H9 (cell line): ENCODE measurements around the gene SMAD6. TPM values are rescaled to one million over a fixed set of nuclear protein-coding genes. Genes with fewer than 3 reads are reported as not detected.

Experiments used
- DNase-seq: peaks from one replicate; pipeline ENCODE4 v3.0.0-alpha.2; 2017
- H2AFZ ChIP-seq: one replicate; pipeline ENCODE4 v1.6.1; 2013; ENCODE audit warnings: mild to moderate bottlenecking, low read length, control low read depth, moderate library complexity
- H2AK5ac ChIP-seq: 2 replicates; pipeline ENCODE4 v1.6.1; 2013; ENCODE audit warnings: low read length, control low read depth, mixed read lengths; ENCODE audit not compliant: insufficient read length
- H2BK120ac ChIP-seq: one replicate; pipeline ENCODE4 v1.6.1; 2013; ENCODE audit warnings: low read depth, mild to moderate bottlenecking, low read length, control low read depth, inconsistent platforms; ENCODE audit not compliant: poor library complexity, severe bottlenecking
- H2BK12ac ChIP-seq: 2 replicates; pipeline ENCODE4 v1.6.1; 2013; ENCODE audit warnings: low read length, control low read depth, mixed read lengths, low read depth; ENCODE audit not compliant: insufficient read length
- H2BK15ac ChIP-seq: 2 replicates; pipeline ENCODE4 v1.6.1; 2013; ENCODE audit warnings: low read depth, low read length, control low read depth
- H2BK20ac ChIP-seq: one replicate; pipeline ENCODE4 v1.6.1; 2013; ENCODE audit warnings: low read depth, mild to moderate bottlenecking, low read length, control low read depth, inconsistent platforms; ENCODE audit not compliant: poor library complexity, severe bottlenecking
- H2BK5ac ChIP-seq: 2 replicates; pipeline ENCODE4 v1.6.1; 2013; ENCODE audit warnings: low read length, control low read depth, mixed read lengths; ENCODE audit not compliant: insufficient read length
- H3K14ac ChIP-seq: 2 replicates; pipeline ENCODE4 v1.6.1; 2013; ENCODE audit warnings: low read length, control low read depth; ENCODE audit not compliant: insufficient read depth
- H3K18ac ChIP-seq: 2 replicates; pipeline ENCODE4 v1.6.1; 2013; ENCODE audit warnings: low read depth, mild to moderate bottlenecking, mixed read lengths, low read length, control low read depth; ENCODE audit not compliant: insufficient read length
- H3K23ac ChIP-seq: 2 replicates; pipeline ENCODE4 v1.6.1; 2013; ENCODE audit warnings: low read length, control low read depth, mixed read lengths, low read depth; ENCODE audit not compliant: insufficient read length
- H3K23me2 ChIP-seq: 2 replicates; pipeline ENCODE4 v1.6.1; 2013; ENCODE audit warnings: low read depth, mild to moderate bottlenecking, mixed read lengths, low read length, control low read depth; ENCODE audit not compliant: insufficient read length, poor library complexity, severe bottlenecking
- H3K27ac ChIP-seq: 2 replicates; pipeline ENCODE4 v1.5.1; 2013; ENCODE audit warnings: low read length, control low read depth, mixed read lengths, low read depth; ENCODE audit not compliant: insufficient read length
- H3K27me3 ChIP-seq: 2 replicates; pipeline ENCODE4 v1.6.1; 2013; ENCODE audit warnings: low read length, control low read depth, inconsistent platforms; ENCODE audit not compliant: insufficient read depth
- H3K4ac ChIP-seq: 2 replicates; pipeline ENCODE4 v1.6.1; 2013; ENCODE audit warnings: low read depth, mild to moderate bottlenecking, control low read depth, inconsistent platforms, low read length, moderate library complexity
- H3K4me1 ChIP-seq: 2 replicates; pipeline ENCODE4 v1.6.1; 2013; ENCODE audit warnings: low read length, control low read depth, inconsistent platforms; ENCODE audit not compliant: insufficient read depth
- H3K4me2 ChIP-seq: 2 replicates; pipeline ENCODE4 v1.6.1; 2013; ENCODE audit warnings: low read length, control low read depth, mixed read lengths; ENCODE audit not compliant: insufficient read length, insufficient read depth
- H3K56ac ChIP-seq: 2 replicates; pipeline ENCODE4 v1.6.1; 2013; ENCODE audit warnings: low read depth, mild to moderate bottlenecking, mixed read lengths, low read length, control low read depth; ENCODE audit not compliant: insufficient read length
- H3K79me1 ChIP-seq: 2 replicates; pipeline ENCODE4 v1.6.1; 2013; ENCODE audit warnings: low read depth, mild to moderate bottlenecking, moderate library complexity, low read length, control low read depth, inconsistent platforms; ENCODE audit not compliant: insufficient read depth, poor library complexity, severe bottlenecking
- H3K79me2 ChIP-seq: 2 replicates; pipeline ENCODE4 v1.6.1; 2013; ENCODE audit warnings: low read length, control low read depth, inconsistent platforms; ENCODE audit not compliant: insufficient read depth
- H3K9ac ChIP-seq: 2 replicates; pipeline ENCODE4 v1.6.1; 2013; ENCODE audit warnings: low read length, control low read depth, mixed read lengths; ENCODE audit not compliant: insufficient read length; ENCODE audit errors: extremely low read depth
- H3K9me3 ChIP-seq: one replicate; pipeline ENCODE4 v1.6.1; 2013; ENCODE audit warnings: low read depth, low read length, inconsistent platforms; ENCODE audit not compliant: control insufficient read depth
- H3T11ph ChIP-seq: one replicate; pipeline ENCODE4 v1.6.1; 2013; ENCODE audit warnings: mild to moderate bottlenecking, low read length, control low read depth, inconsistent platforms
- H4K20me1 ChIP-seq: one replicate; pipeline ENCODE4 v1.6.1; 2013; ENCODE audit not compliant: control insufficient read depth, insufficient read length, insufficient read depth
- H4K5ac ChIP-seq: 2 replicates; pipeline ENCODE4 v1.6.1; 2013; ENCODE audit warnings: low read depth, mild to moderate bottlenecking, mixed read lengths, low read length, control low read depth; ENCODE audit not compliant: insufficient read length
- H4K8ac ChIP-seq: replicated peaks from 2 replicates; pipeline ENCODE4 v1.6.1; 2013; ENCODE audit warnings: low read length, control low read depth, mixed read lengths, low read depth; ENCODE audit not compliant: insufficient read length
- H4K91ac ChIP-seq: 2 replicates; pipeline ENCODE4 v1.6.1; 2013; ENCODE audit warnings: low read depth, mild to moderate bottlenecking, moderate library complexity, mixed read lengths, low read length, control low read depth; ENCODE audit not compliant: insufficient read length
- H3K27ac Mint-ChIP-seq, 3 experiments: 2 replicates in 2 of 3; 3 replicates in 1 of 3; pipeline ENCODE4 v1.8.0; 2020 to 2021; ENCODE audit warnings: mixed read lengths in 3 of 3, mild to moderate bottlenecking in 1 of 3, moderate library complexity in 1 of 3
- H3K27me3 Mint-ChIP-seq: 2 replicates; pipeline ENCODE4 v1.8.0; 2021; ENCODE audit warnings: low read depth, mild to moderate bottlenecking, moderate library complexity, mixed read lengths
- H3K36me3 Mint-ChIP-seq, 3 experiments: 2 replicates in 2 of 3; 3 replicates in 1 of 3; pipeline ENCODE4 v1.8.0; 2020 to 2021; ENCODE audit warnings: low read depth in 3 of 3, mixed read lengths in 3 of 3; ENCODE audit not compliant: insufficient read depth in 1 of 3
- H3K4me1 Mint-ChIP-seq, 2 experiments: 2 replicates each; pipeline ENCODE4 v1.8.0; 2020; ENCODE audit warnings: mixed read lengths in 2 of 2
- H3K4me3 Mint-ChIP-seq, 2 experiments: 2 replicates in 1 of 2; 3 replicates in 1 of 2; pipeline ENCODE4 v1.8.0; 2020 to 2021; ENCODE audit warnings: mild to moderate bottlenecking in 2 of 2, mixed read lengths in 2 of 2, moderate library complexity in 1 of 2
- H3K9me3 Mint-ChIP-seq, 2 experiments: 2 replicates in 1 of 2; 3 replicates in 1 of 2; pipeline ENCODE4 v1.8.0; 2020; ENCODE audit warnings: mild to moderate bottlenecking in 2 of 2, mixed read lengths in 2 of 2, moderate library complexity in 1 of 2
- WGBS: extraction: QIAGEN DNeasy Blood & Tissue Kit; methylation state at CpG from one replicate; pipeline ENCODE4 v1.1.7; 2013; ENCODE audit warnings: missing lambda C conversion rate, low lambda C conversion rate, mixed read lengths; ENCODE audit not compliant: insufficient read length; ENCODE audit errors: extremely low coverage; 5-methylcytosine and 5-hydroxymethylcytosine counted together
- total RNA-seq: library from RNA; stranded (reverse); gene quantifications from 2 replicates; pipeline ENCODE4 v1.2.1, GENCODE V29; 2021
- TF ChIP-seq, protein P1 (sequence below): fragments of 200-600 bp; sonication (generic); conservative IDR thresholded peaks from 3 replicates; pipeline ENCODE4 v1.8.0; 2021; ENCODE audit warnings: antibody characterized with exemption, mild to moderate bottlenecking

The SMAD6 gene
- total RNA-seq, 1 experiment from 2014 or later = 6.0 TPM

DNA sequence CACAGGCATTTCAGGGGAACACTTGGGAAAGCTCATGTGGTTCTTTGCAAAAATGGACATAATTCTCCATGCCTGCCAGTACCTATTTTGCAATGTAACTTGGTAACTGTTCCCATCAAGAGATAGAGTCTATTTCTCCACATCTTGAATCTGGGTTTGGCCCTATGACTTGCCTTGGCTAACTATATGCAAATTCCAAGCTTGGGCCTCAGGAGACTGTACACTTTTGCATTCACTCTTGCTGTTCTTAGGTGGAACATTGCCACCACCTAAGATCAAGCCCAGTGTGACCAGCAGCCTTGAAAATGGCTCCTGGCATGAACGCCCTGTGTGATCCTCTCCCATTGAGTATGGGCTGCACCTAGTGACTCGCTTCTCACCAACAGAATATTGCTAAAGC, 19.8 kb upstream of the SMAD6 start:
- Histone ChIP-seq H2BK15ac (no peak overlapping the region), H3K56ac (no peak overlapping the region), H4K91ac (no peak overlapping the region), H3K79me2 (no peaks in the 10 kb centered on the region), H3K4me1 (no peaks in the 10 kb centered on the region), H3K27me3 (no peaks in the 10 kb centered on the region), H3K27ac (no peak overlapping the region), H3K23ac (no peak overlapping the region), H2AFZ (no peak overlapping the region), H3K79me1 (no peaks in the 10 kb centered on the region), H4K20me1 (no peaks in the 10 kb centered on the region), H2BK20ac (no peak overlapping the region), H2BK5ac (no peak overlapping the region), H3K9ac (no peak overlapping the region), H3K4ac (no peak overlapping the region), H2BK120ac (no peak overlapping the region), H3K4me2 (no peak overlapping the region), H3K14ac (no peak overlapping the region), H3K9me3 (no peaks in the 10 kb centered on the region), H4K5ac (no peak overlapping the region), H3K23me2 (no peaks in the 10 kb centered on the region), H4K8ac (no peak overlapping the region), H3K18ac (no peak overlapping the region), H2BK12ac (no peak overlapping the region), H3T11ph (no peak overlapping the region), H2AK5ac (no peak overlapping the region)
- peaks cover 6 to 11% of the 10 kb centered on the region in 2 experiments for H3K9me3 Mint-ChIP-seq
- no peak for DNase-seq
- peaks cover 16% of the 10 kb centered on the region for H3K27me3 Mint-ChIP-seq
- H3K36me3 Mint-ChIP-seq = peaks cover 0 to 13% (median 6%) of the 10 kb centered on the region in 3 experiments; a peak in 5 of 7 replicates
- peaks cover 12 to 24% of the 10 kb centered on the region in 2 experiments for H3K4me1 Mint-ChIP-seq
- H3K4me3 Mint-ChIP-seq = no peak overlapping the region
- H3K27ac Mint-ChIP-seq = no peak overlapping the region
- no CpG with 5 or more reads among the region's 2 CpGs for WGBS
- TF ChIP-seq, protein P1, sequence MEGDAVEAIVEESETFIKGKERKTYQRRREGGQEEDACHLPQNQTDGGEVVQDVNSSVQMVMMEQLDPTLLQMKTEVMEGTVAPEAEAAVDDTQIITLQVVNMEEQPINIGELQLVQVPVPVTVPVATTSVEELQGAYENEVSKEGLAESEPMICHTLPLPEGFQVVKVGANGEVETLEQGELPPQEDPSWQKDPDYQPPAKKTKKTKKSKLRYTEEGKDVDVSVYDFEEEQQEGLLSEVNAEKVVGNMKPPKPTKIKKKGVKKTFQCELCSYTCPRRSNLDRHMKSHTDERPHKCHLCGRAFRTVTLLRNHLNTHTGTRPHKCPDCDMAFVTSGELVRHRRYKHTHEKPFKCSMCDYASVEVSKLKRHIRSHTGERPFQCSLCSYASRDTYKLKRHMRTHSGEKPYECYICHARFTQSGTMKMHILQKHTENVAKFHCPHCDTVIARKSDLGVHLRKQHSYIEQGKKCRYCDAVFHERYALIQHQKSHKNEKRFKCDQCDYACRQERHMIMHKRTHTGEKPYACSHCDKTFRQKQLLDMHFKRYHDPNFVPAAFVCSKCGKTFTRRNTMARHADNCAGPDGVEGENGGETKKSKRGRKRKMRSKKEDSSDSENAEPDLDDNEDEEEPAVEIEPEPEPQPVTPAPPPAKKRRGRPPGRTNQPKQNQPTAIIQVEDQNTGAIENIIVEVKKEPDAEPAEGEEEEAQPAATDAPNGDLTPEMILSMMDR = no peak
